NCI-H2196 (cell line): ENCODE results near the gene PLD1.

Source experiments
- DNase-seq: peaks from one replicate; lab custom pipeline; 2025; ENCODE audit not compliant: unreplicated experiment; lab: John Stamatoyannopoulos, UW

PLD1 gene

GRCh38 chr3:171837698-171838097, 27.4 kb upstream of the PLD1 start:
- no peak for DNase-seq

DNA sequence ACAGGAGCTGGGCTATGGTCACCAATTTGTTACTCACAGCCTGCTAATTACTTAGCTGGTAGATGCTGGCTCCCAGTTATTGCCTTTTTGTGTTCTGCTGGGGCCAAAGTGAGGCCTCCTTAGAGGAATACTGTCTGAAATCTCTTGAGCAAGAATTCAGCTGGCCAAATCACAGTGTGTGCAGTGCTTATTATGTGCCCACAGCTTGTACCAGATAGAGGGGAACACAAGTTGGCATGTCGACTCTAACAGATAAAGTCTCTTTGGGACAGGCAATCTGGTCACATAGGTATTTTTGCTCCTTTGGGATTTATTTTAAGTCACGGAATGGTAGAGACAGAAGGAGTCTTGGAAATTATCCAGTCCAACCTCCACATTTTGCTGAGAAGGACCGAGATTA, 26.6 kb upstream of the PLD1 start:
- no peak for DNase-seq

DNA sequence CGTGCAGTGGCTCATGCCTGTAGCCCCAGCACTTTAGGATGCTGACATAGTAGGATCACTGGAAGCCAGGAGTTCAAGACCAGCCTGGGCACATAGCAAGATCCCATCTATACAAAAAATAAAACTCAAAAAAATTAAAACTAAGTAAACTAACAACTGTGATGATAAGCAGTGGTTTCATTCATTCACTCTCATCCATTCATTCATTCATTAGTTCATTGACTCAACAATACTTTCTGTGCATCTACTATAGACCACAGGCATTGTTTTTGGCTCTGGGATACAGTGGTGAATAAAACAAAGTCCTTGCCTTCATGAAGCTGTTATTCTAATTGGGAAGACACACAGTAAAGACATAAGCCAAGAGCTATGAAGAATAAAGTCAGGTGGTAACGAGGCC, 25.3 kb upstream of the PLD1 start:
- no peak for DNase-seq

GRCh38 chr3:171835116-171835515, 24.8 kb upstream of the PLD1 start:
- no peak for DNase-seq

- DNase-seq, result no peak
Observed at GRCh38 chr3:171834461-171834801, 24.1 kb upstream of the PLD1 start.

DNA sequence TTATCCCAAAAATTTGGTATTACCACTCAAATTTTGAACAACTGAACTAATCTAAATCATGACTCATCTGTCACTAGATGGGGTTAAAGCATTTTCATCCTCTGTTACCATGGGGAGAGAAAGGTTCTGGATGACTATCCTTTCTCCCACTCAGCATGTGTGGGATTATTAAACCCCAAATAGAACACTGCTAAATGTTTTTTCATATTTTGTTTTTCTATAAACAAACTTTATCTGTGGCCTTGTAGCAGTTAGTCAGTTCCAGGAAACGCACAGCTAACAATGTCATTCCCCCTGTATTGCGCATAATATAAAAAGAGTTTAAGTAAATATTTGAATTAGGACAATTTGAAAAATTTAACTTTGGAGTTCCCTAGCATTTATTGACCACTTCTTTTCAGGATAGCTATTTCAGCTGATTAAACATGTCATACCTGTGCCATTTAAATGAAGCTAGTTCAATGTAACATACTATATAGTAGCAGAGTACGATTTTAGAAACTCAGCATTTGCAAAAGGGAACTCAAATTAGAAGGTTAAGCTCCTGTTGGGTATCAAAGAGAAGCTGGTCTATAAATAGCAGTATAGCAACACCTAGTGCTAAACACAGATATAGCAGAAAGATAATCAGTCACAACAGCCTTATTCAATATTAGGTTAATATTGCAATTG, 23.6 kb upstream of the PLD1 start:
- DNase-seq, result peak; percentile 31

- no peak for DNase-seq
Observed at GRCh38 chr3:171832989-171833388, 22.7 kb upstream of the PLD1 start.

GRCh38 chr3:171831936-171832335, 21.7 kb upstream of the PLD1 start:
- no peak for DNase-seq

DNA sequence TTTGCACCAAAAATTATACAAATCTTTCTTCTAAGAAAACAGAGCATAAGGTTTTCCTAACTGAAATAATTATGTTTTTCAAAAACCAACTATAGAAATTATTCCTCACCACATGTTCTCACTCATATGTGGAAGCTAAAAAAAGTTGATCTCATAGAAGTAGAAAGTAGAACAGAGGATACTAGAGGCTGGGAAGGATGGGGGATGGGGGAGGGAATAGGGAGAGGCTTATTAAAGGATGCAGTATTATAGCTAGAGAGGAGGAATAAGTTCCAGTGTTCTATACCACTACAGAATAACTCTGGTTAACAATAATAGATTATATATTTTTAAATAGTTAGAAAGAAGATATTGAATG, 20.2 kb upstream of the PLD1 start:
- no peak for DNase-seq

DNA sequence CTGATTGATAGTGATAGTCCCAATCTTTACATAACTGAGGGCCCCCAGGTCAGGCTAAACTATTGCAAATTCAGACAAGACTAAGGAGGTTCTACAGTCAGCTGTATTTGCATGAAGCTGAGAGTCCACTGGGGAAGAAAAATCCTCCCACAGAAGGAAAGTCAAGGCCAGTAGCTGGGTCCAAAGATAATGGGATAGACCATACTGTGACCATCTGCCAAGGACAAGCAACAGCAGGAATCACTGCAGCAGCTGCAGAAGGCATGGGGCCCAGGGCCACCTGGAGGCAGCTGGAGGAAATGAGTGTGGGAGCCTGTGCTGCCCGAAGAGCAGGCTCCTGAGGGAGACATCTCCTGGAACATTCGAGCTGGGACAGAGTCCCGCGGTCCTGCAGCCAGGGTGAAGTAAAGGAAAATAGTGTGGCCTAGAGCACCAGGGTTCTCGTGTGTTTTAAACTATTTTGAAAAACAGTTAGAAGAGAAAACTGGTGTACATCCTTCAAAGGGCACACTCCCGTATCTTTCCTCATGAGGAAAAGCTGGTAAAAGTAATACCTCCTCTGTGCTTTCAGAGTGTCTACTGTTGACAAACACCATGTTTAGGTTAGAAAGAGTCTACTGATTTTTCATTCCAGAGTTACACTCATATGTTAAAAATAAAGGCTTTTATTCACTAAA, 19.7 kb upstream of the PLD1 start:
- DNase-seq, result peak; percentile 70

DNA sequence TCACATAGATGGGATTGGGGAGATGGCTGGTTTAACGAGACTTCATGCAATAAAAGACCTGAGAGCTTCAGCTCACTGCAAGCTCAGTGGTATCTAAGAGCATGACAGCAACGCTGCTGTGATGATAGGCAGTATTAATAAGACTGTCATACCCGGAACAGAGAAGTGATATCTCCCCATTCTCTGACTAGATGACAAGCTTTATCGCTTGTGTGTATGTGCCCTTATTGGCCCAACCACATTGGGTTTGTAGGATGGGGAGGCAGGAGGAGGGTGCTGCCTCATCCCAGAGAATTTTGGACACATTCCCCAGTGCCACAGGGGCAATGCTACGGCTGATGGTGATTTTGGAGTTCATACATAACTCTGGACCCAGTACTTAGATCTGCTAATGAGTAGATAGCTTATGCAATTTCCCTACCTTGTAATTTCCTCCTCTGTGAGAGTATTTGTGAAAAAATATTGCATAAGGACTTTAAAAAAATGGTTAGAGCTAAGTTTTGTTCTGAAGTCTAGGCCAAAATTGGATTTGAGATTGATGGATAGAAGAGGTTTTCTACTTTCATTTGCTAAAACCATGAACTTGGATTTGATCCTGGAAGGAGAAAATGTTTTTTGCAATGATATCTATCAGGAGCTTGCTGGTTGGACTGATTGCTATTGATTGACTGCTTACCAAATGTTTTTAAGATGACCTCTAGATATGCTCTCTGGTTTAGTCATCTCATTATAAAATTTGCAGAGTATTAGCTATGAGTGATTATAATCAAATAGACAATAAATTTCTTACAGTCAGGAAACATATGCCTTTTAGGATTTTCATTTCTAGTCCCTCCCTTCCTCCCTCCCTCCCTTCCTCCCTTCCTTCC, 18.9 kb upstream of the PLD1 start:
- no peak for DNase-seq

GRCh38 chr3:171827836-171828458, 17.7 kb upstream of the PLD1 start:
- DNase-seq, result no peak

DNA sequence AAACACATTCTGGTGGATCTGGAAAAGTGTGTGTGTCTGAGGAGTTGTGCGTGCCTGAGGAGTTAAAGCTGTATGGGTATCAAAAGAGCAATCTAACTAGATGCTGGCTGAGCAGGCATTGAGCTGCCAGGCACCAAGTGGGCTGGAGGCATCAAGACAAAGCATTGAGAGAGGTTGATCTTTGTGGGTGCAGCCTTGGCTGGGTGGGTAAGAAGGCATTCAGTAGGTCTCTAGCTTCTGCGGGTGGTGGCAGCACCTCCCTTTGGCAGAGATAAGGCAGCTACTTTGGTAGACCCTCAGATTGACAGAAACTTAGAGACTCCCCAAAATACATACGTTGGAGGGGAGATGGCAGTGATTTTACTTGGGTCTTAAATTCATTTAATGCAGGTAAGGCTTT, 17.1 kb upstream of the PLD1 start:
- DNase-seq, result no peak

- DNase-seq, result no peak
Observed at GRCh38 chr3:171825222-171825828, 15.0 kb upstream of the PLD1 start.

GRCh38 chr3:171824824-171825221, 14.5 kb upstream of the PLD1 start:
- DNase-seq, result no peak

DNA sequence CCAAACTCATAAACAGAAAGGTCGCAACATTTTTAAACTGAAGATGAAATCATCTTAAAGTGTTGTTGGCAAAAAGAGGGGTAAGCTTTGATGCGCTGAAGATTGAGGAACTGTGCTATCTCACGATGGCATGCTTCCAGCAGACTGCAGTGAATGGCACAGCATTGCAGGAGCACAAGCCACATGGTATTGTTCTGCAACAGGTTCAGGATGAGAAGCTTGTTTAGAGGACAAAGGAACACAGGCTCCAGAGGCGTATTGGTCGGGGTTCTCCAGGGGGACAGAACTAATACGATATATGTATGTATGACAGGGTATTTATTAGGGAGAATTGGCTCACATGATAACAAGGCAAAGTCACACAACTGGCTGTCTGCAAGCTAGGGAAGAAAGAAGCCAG, 13.8 kb upstream of the PLD1 start:
- DNase-seq, result no peak

DNA sequence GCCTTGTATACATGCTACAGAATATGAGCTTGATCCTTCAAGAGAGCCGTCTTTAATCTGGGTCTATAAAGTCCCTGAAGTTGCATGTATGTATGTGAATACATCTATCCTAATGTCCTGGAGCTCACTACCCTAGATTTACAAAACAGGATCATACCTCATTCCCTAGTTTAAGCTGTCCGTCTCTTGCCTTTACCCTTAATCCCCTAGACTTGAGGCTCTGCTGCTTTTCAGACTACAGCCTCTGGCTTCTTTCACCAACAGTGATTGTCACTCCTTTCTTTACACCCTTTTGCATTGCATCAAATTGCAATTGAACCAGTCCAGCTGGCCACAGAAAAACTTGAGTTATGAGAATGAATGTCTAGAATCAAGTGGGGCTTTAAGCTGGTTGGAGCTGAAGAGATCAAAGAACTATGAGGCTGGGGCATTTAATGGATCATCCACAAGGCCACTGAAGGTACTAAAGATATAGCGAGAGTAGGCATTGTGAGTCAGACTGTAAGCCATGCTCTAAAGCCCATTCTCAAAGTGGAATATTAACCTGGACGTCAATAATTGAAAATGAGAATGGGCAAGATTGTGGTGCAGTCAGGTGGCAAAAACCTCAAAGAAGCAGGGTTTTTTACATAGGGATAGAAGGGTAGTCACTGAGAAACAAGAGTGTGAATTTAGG, 12.3 kb upstream of the PLD1 start:
- no peak for DNase-seq

- DNase-seq, result no peak
Observed at GRCh38 chr3:171821778-171822358, 11.6 kb upstream of the PLD1 start.

- DNase-seq, result no peak
Observed at GRCh38 chr3:171821044-171821443, 10.8 kb upstream of the PLD1 start.

DNA sequence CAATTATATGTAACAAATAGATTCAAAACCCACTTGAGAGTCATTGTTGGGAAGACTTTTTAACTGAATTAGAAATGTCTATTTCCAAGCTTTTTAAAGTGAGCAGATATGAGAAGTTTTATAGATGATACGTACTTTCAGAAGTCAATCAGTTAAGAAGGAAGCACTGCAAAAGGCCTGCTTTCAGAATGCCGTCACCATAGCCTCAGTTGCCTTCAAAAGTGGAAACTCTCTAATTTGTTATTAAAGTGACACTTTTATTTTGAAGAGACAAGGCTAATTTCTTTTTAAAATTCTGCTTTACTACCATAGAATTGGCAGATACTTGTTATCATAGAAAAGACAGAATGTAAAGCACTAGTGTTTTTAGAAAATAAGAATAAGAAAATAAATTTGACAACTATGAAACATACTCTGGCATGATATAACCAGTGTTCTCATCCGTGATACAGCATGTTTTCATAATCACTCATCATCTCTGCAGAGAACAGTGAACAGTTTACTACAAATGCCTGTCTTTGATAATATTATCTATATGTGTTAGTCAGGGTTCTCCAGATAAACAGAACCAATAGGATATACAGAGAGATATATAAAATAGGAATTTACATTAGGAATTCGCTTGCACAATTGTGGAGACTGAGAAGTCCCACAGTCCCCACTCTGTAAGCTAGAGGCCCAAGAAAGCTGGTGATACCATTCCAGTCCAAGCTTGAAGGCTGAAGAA, 7.0 kb upstream of the PLD1 start:
- no peak for DNase-seq
